Osteocyte (in vitro differentiated cells): ENCODE measurements around the gene ELF1. TPM values are rescaled to one million over a fixed set of nuclear protein-coding genes. Genes with fewer than 3 reads are reported as not detected.
"Not testable (repeated sequence)": the region's sequence is repeated elsewhere in the genome, so short reads cannot be mapped to it uniquely, and the experiment has no call there.

Experiments
- DNase-seq: peaks from one replicate; pipeline ENCODE4 v3.0.0; 2021; ENCODE audit warnings: mixed read lengths; ENCODE audit not compliant: unreplicated experiment; ENCODE audit errors: extremely low spot score
- H3K27ac Mint-ChIP-seq: one replicate; pipeline ENCODE4 v1.8.0; 2021; ENCODE audit warnings: mild to moderate bottlenecking, mixed read lengths; ENCODE audit not compliant: unreplicated experiment
- H3K27me3 Mint-ChIP-seq: one replicate; pipeline ENCODE4 v1.8.0; 2021; ENCODE audit warnings: mixed read lengths; ENCODE audit not compliant: unreplicated experiment
- H3K36me3 Mint-ChIP-seq: one replicate; pipeline ENCODE4 v1.8.0; 2021; ENCODE audit warnings: mixed read lengths; ENCODE audit not compliant: unreplicated experiment
- H3K4me1 Mint-ChIP-seq: one replicate; pipeline ENCODE4 v1.8.0; 2021; ENCODE audit warnings: mixed read lengths; ENCODE audit not compliant: unreplicated experiment
- H3K4me3 Mint-ChIP-seq: one replicate; pipeline ENCODE4 v1.8.0; 2021; ENCODE audit warnings: mild to moderate bottlenecking, moderate library complexity, mixed read lengths; ENCODE audit not compliant: unreplicated experiment
- H3K9me3 Mint-ChIP-seq: one replicate; pipeline ENCODE4 v1.8.0; 2021; ENCODE audit warnings: mixed read lengths; ENCODE audit not compliant: unreplicated experiment
- total RNA-seq: library from RNA; stranded (reverse); gene quantifications from 2 replicates; pipeline ENCODE4 v1.2.1, GENCODE V29; 2021
- TF ChIP-seq, protein P1 (sequence below): fragments of 200-600 bp; sonication (generic); IDR thresholded peaks from 2 replicates; pipeline ENCODE4 v1.5.0; 2021; ENCODE audit warnings: antibody characterized with exemption, mild to moderate bottlenecking, moderate library complexity

The ELF1 gene
- total RNA-seq, 1 donor from 2014 or later = 52.6 TPM

GRCh38 chr13:40979232-40979631 lies 39.9 kb downstream of the ELF1 start:
- Mint-ChIP-seq H3K9me3 (no peaks in the 10 kb centered on the region), H3K36me3 (peaks cover 4% of the 10 kb centered on the region), H3K27me3 (no peaks in the 10 kb centered on the region), H3K27ac (no peak overlapping the region), H3K4me3 (no peak overlapping the region), H3K4me1 (peaks cover 33% of the 10 kb centered on the region)
- TF ChIP-seq, protein P1, sequence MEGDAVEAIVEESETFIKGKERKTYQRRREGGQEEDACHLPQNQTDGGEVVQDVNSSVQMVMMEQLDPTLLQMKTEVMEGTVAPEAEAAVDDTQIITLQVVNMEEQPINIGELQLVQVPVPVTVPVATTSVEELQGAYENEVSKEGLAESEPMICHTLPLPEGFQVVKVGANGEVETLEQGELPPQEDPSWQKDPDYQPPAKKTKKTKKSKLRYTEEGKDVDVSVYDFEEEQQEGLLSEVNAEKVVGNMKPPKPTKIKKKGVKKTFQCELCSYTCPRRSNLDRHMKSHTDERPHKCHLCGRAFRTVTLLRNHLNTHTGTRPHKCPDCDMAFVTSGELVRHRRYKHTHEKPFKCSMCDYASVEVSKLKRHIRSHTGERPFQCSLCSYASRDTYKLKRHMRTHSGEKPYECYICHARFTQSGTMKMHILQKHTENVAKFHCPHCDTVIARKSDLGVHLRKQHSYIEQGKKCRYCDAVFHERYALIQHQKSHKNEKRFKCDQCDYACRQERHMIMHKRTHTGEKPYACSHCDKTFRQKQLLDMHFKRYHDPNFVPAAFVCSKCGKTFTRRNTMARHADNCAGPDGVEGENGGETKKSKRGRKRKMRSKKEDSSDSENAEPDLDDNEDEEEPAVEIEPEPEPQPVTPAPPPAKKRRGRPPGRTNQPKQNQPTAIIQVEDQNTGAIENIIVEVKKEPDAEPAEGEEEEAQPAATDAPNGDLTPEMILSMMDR = no peak
- DNase-seq = no peak

- H3K27ac Mint-ChIP-seq = not testable (repeated sequence)
These were observed 41.0 kb downstream of the ELF1 start for GRCh38 chr13:40978109-40978508.

DNA sequence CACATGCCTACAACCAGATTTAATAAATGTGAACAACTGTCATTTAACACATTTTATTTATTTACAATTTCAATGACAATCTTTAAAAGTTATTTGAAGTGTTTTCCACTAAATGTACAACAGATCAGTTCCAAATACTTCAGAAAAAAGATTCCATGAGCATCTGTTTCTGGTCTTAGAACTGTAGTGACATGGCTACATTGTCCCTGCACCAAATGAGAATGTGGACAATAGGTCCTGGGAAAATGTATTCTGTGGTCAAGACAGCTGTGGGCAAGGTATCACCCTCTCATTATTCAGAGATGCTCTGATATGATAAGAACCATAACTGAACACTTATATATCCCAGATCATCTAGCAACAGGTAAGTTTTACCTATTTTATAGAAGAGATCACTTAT lies 43.7 kb downstream of the ELF1 start:
- Mint-ChIP-seq H3K4me1 (peaks cover 15% of the 10 kb centered on the region), H3K36me3 (no peaks in the 10 kb centered on the region), H3K4me3 (no peak overlapping the region), H3K27ac (no peak overlapping the region), H3K27me3 (no peaks in the 10 kb centered on the region), H3K9me3 (no peaks in the 10 kb centered on the region)
- DNase-seq = no peak
- TF ChIP-seq, protein P1 = no peak

More at GRCh38 chr13:40978109-40978508, 41.0 kb downstream of the ELF1 start:
- peaks cover 26% of the 10 kb centered on the region for H3K4me1 Mint-ChIP-seq
- H3K9me3 Mint-ChIP-seq, H3K4me3 Mint-ChIP-seq, H3K36me3 Mint-ChIP-seq, H3K27me3 Mint-ChIP-seq, DNase-seq: not testable (repeated sequence)

- no peaks in the 10 kb centered on the region for H3K27me3 Mint-ChIP-seq
- H3K4me3 Mint-ChIP-seq = no peak overlapping the region
- H3K9me3 Mint-ChIP-seq = no peaks in the 10 kb centered on the region
- H3K27ac Mint-ChIP-seq = no peak overlapping the region
- DNase-seq = no peak
- TF ChIP-seq, protein P1 = peak; percentile 32
- no peaks in the 10 kb centered on the region for H3K36me3 Mint-ChIP-seq
- H3K4me1 Mint-ChIP-seq = peaks cover 16% of the 10 kb centered on the region
These were observed 44.4 kb downstream of the ELF1 start for GRCh38 chr13:40974460-40975407.

GRCh38 chr13:40973409-40973808 lies 45.7 kb downstream of the ELF1 start:
- DNase-seq = no peak
- no peaks in the 10 kb centered on the region for H3K27me3 Mint-ChIP-seq
- H3K9me3 Mint-ChIP-seq = no peaks in the 10 kb centered on the region
- TF ChIP-seq, protein P1 = no peak
- no peak overlapping the region for H3K27ac Mint-ChIP-seq
- H3K4me3 Mint-ChIP-seq = no peak overlapping the region
- peaks cover 19% of the 10 kb centered on the region for H3K4me1 Mint-ChIP-seq
- H3K36me3 Mint-ChIP-seq = no peaks in the 10 kb centered on the region
